ENCODE measurements around the gene MDM1.

DNA sequence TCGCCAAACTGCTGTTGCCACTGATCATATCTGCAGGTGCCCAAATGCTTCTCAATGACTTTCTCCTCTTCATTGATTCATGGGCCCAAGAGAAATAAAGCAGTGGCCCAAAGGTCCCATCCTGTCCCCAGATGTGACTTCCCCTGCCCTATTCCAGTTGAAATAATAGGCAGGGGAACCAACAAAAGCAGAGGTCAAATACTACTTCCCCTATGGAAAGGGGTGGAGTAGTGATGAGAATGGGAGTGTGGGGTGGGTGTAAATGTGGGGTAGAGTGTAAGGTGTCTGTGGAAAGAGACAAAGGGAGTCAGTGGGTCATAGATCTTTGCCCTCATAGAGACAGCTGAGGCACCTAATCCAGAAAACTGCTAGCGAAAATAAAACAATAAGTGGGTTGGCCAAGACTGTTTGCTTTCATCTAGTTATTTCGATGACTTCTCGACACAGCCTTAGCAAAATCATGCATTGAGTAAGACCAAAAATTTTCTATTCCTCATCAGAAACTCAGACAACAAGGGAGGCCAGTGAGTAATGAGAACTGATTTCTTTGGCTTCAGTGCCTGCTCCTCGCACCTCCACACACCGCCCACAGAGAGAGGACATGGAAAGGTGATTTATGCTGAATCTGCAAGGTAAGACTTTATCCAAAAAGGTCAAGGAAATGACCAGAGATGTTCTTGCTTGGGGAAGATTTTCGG lies 67.9 kb downstream of the MDM1 start:
- TF ChIP-seq CTCF (conservative IDR thresholded peaks at IDR 0.05; ENCODE audit: low read length), result no peak
- no peak for TF ChIP-seq EZH2phosphoT487 (IDR thresholded peaks at IDR 0.05; ENCODE audit: borderline replicate concordance)
